HEK293T (cell line): ENCODE results near the gene C1QL4.
"Not testable (repeated sequence)": the region's sequence is repeated elsewhere in the genome, so short reads cannot be mapped to it uniquely, and the experiment has no call there.

Experiments used
- BHLHE40 ChIP-seq: fragments of 450-650 bp; IDR thresholded peaks from 2 replicates; pipeline ENCODE4 v1.6.1; 2016; ENCODE audit warnings: mild to moderate bottlenecking, moderate library complexity, borderline replicate concordance
- FOXK2 ChIP-seq: fragments of 450-650 bp; IDR thresholded peaks from 2 replicates; pipeline ENCODE4 v1.6.1; 2016; ENCODE audit warnings: mild to moderate bottlenecking
- SP1 ChIP-seq: fragments of 450-650 bp; IDR thresholded peaks from 2 replicates; pipeline ENCODE4 v1.6.1; 2017
- SUZ12 ChIP-seq: fragments of 450-650 bp; IDR thresholded peaks from 2 replicates; pipeline ENCODE4 v1.6.1; 2016; ENCODE audit warnings: mild to moderate bottlenecking

GRCh38 chr12:49282740-49283375, 54.1 kb downstream of the C1QL4 start:
- TF ChIP-seq SP1, FOXK2, BHLHE40, SUZ12: not testable (repeated sequence)
